Measurements from ENCODE around the gene VPS51. TPM values are rescaled to one million over a fixed set of nuclear protein-coding genes. Genes with fewer than 3 reads are reported as not detected.
A peak's percentile ranks its signal among the peaks of the same experiment; 100 is the strongest.

The VPS51 gene
- total and polyA plus RNA-seq, 4 donors = 33.2 to 158 (median 83.9) TPM

DNA sequence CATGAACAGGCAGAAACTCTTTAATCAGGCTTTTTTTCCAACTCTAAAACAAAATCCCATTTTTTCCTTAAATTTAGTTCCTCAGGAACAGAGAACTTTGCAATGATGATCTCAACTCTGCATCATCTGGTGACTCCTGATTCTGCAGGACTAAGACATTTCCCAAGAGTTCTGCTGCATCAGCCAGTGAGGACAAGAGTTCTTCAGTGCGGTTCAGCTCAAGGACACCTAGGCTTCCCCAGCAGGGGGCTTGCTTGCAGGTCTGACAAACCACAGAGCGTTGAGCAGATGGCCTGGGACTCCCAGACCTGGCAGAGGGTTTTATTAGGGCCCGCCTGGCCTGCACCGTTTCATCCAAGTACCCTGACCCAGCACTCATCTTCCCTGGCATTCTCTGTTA, 18.6 kb upstream of the VPS51 start (continued):
- TF ChIP-seq NR2F2 (IDR thresholded peaks at IDR 0.05) = no peak

DNA sequence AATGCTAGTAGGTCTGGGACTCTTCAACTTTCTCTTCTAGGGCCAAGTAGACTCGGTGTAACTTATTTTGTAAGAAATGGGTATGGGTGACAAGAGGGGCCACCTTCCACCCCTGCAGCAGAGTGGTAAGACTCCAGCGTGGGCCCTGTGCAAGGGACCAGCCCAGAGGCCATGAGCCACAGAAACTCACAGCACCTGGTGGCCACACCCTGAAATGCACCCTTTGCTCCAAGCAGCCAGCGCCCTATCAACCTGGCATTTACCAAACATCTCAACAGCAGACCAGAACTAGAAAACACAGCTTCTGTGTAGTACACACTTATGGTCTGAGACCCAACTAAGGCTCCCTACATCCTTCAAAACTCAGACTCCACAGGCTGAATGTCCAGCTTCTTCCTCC, 17.9 kb upstream of the VPS51 start:
- WGBS = 51% methylated on average over 3 of the region's 3 CpGs
- no peaks in the 10 kb centered on the region for H3K9me3 ChIP-seq (ENCODE audit: control insufficient read depth in 4 of 4, low read length in 3 of 4)
- no peaks in the 10 kb centered on the region for H3K36me3 ChIP-seq (ENCODE audit: control insufficient read depth in 4 of 4, insufficient read depth in 3 of 4, low read depth in 1 of 4, low read length in 3 of 4)
- no peak overlapping the region for H3K9ac ChIP-seq (ENCODE audit: low read depth in 1 of 2, low read length in 2 of 2)
- TF ChIP-seq HNF4G (IDR thresholded peaks at IDR 0.05) (no peak), HNF4A (conservative IDR thresholded peaks at IDR 0.05) (no peak), EGR1 (IDR thresholded peaks at IDR 0.05; ENCODE audit: low read depth in 2 of 2) (no peak), TAF1 (conservative IDR thresholded peaks at IDR 0.05) (no peak), GABPA (IDR thresholded peaks at IDR 0.05 in 1 of 2, conservative IDR thresholded peaks at IDR 0.05 in 1 of 2) (no peak), FOXA1 (IDR thresholded peaks at IDR 0.05) (no peak), RAD21 (IDR thresholded peaks at IDR 0.05) (peak; percentile 70 to 86), JUND (IDR thresholded peaks at IDR 0.05) (no peak), SP1 (IDR thresholded peaks at IDR 0.05) (no peak)
- TF ChIP-seq, protein P1, sequence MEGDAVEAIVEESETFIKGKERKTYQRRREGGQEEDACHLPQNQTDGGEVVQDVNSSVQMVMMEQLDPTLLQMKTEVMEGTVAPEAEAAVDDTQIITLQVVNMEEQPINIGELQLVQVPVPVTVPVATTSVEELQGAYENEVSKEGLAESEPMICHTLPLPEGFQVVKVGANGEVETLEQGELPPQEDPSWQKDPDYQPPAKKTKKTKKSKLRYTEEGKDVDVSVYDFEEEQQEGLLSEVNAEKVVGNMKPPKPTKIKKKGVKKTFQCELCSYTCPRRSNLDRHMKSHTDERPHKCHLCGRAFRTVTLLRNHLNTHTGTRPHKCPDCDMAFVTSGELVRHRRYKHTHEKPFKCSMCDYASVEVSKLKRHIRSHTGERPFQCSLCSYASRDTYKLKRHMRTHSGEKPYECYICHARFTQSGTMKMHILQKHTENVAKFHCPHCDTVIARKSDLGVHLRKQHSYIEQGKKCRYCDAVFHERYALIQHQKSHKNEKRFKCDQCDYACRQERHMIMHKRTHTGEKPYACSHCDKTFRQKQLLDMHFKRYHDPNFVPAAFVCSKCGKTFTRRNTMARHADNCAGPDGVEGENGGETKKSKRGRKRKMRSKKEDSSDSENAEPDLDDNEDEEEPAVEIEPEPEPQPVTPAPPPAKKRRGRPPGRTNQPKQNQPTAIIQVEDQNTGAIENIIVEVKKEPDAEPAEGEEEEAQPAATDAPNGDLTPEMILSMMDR (IDR thresholded peaks at IDR 0.05; ENCODE audit: low read depth, low read length, missing input control) = peak; percentile 77
- TF ChIP-seq, protein P2, sequence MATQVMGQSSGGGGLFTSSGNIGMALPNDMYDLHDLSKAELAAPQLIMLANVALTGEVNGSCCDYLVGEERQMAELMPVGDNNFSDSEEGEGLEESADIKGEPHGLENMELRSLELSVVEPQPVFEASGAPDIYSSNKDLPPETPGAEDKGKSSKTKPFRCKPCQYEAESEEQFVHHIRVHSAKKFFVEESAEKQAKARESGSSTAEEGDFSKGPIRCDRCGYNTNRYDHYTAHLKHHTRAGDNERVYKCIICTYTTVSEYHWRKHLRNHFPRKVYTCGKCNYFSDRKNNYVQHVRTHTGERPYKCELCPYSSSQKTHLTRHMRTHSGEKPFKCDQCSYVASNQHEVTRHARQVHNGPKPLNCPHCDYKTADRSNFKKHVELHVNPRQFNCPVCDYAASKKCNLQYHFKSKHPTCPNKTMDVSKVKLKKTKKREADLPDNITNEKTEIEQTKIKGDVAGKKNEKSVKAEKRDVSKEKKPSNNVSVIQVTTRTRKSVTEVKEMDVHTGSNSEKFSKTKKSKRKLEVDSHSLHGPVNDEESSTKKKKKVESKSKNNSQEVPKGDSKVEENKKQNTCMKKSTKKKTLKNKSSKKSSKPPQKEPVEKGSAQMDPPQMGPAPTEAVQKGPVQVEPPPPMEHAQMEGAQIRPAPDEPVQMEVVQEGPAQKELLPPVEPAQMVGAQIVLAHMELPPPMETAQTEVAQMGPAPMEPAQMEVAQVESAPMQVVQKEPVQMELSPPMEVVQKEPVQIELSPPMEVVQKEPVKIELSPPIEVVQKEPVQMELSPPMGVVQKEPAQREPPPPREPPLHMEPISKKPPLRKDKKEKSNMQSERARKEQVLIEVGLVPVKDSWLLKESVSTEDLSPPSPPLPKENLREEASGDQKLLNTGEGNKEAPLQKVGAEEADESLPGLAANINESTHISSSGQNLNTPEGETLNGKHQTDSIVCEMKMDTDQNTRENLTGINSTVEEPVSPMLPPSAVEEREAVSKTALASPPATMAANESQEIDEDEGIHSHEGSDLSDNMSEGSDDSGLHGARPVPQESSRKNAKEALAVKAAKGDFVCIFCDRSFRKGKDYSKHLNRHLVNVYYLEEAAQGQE (IDR thresholded peaks at IDR 0.05) = no peak
- TF ChIP-seq, protein P3, sequence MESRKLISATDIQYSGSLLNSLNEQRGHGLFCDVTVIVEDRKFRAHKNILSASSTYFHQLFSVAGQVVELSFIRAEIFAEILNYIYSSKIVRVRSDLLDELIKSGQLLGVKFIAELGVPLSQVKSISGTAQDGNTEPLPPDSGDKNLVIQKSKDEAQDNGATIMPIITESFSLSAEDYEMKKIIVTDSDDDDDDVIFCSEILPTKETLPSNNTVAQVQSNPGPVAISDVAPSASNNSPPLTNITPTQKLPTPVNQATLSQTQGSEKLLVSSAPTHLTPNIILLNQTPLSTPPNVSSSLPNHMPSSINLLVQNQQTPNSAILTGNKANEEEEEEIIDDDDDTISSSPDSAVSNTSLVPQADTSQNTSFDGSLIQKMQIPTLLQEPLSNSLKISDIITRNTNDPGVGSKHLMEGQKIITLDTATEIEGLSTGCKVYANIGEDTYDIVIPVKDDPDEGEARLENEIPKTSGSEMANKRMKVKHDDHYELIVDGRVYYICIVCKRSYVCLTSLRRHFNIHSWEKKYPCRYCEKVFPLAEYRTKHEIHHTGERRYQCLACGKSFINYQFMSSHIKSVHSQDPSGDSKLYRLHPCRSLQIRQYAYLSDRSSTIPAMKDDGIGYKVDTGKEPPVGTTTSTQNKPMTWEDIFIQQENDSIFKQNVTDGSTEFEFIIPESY (IDR thresholded peaks at IDR 0.05) = no peak
- peaks cover 0 to under 1% (median under 1%) of the 10 kb centered on the region in 4 donors for H3K4me1 ChIP-seq (ENCODE audit: control insufficient read depth in 4 of 4, insufficient read depth in 4 of 4, low read length in 3 of 4)
- H3K27ac ChIP-seq (ENCODE audit: low read depth in 1 of 2, low read length in 2 of 2) = no peak overlapping the region
- H3K27me3 ChIP-seq (ENCODE audit: control insufficient read depth in 4 of 4, insufficient read depth in 4 of 4, low read length in 3 of 4) = no peaks in the 10 kb centered on the region
- peak; percentile 64 for DNase-seq (ENCODE audit: low spot score)
- no peak overlapping the region for H3K4me3 ChIP-seq (ENCODE audit: low read depth in 1 of 3, low read length in 3 of 3)

DNA sequence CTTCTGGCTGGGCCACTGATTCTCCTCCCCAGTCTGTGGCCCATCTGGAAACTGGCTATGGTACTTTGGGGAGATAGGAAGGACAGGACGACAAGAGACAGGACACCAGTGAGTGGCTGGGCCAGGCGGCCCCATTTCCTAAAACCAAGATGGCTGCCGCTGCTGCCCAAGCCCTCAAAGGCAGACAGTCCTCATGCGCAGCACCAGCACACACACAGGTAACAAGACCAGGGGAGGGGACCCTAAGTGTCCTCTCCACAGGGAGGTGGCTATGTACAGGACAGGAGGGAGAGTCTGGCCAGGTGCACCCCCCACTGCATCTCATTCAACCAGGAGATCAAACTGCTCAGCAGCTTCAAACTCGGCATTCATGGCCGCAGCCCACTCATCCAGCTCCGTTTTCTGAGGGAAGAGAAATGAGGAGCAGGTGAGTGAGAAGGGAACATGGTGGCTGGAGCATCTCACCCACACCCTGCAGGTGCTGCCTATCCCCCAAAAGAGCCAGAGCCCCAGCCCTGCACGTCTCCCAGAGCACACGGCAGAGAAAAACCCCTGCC, 17.1 kb upstream of the VPS51 start:
- no peak for DNase-seq (ENCODE audit: low spot score)
- H3K4me3 ChIP-seq (ENCODE audit: low read depth in 1 of 3, low read length in 3 of 3) = no peak overlapping the region
- H3K9me3 ChIP-seq (ENCODE audit: control insufficient read depth in 4 of 4, low read length in 3 of 4) = no peaks in the 10 kb centered on the region
- 93% methylated on average over 9 of the region's 9 CpGs for WGBS
- peaks cover 4 to 8% (median 6%) of the 10 kb centered on the region in 4 donors for H3K4me1 ChIP-seq (ENCODE audit: control insufficient read depth in 4 of 4, insufficient read depth in 4 of 4, low read length in 3 of 4)
- H3K27ac ChIP-seq (ENCODE audit: low read depth in 1 of 2, low read length in 2 of 2) = no peak overlapping the region
- no peaks in the 10 kb centered on the region for H3K36me3 ChIP-seq (ENCODE audit: control insufficient read depth in 4 of 4, insufficient read depth in 3 of 4, low read depth in 1 of 4, low read length in 3 of 4)
- no peak overlapping the region for H3K9ac ChIP-seq (ENCODE audit: low read depth in 1 of 2, low read length in 2 of 2)
- H3K27me3 ChIP-seq (ENCODE audit: control insufficient read depth in 4 of 4, insufficient read depth in 4 of 4, low read length in 3 of 4) = no peaks in the 10 kb centered on the region
- TF ChIP-seq, protein P1 (IDR thresholded peaks at IDR 0.05; ENCODE audit: low read depth, low read length, missing input control) = no peak
- TF ChIP-seq, protein P2 (IDR thresholded peaks at IDR 0.05) = no peak
- TF ChIP-seq TAF1 (conservative IDR thresholded peaks at IDR 0.05) = no peak
- TF ChIP-seq JUND (IDR thresholded peaks at IDR 0.05) = no peak
- no peak for TF ChIP-seq RXRA (IDR thresholded peaks at IDR 0.05)
- no peak for TF ChIP-seq HNF4G (IDR thresholded peaks at IDR 0.05)
- TF ChIP-seq NR2F2 (IDR thresholded peaks at IDR 0.05) = no peak
- TF ChIP-seq SP1 (IDR thresholded peaks at IDR 0.05) = no peak
- TF ChIP-seq EGR1 (IDR thresholded peaks at IDR 0.05; ENCODE audit: low read depth in 2 of 2) = no peak
- TF ChIP-seq YY1 (IDR thresholded peaks at IDR 0.05) = no peak
- TF ChIP-seq FOXA2 (IDR thresholded peaks at IDR 0.05) = no peak

Measured in liver (tissue), 9 donors.